Neutrophil (primary cell): ENCODE data around the gene YWHAQ.

Experiments
- H3K27ac ChIP-seq: fragments of 200-600 bp; sonication (generic); 2 replicates; pipeline ENCODE4 v1.5.1; 2016; ENCODE audit warnings: mild to moderate bottlenecking, moderate library complexity
- H3K27me3 ChIP-seq: fragments of 200-600 bp; sonication (generic); 2 replicates; pipeline ENCODE4 v1.6.0; 2016; ENCODE audit warnings: mild to moderate bottlenecking
- H3K36me3 ChIP-seq: fragments of 200-600 bp; sonication (generic); 2 replicates; pipeline ENCODE4 v1.5.1; 2017
- H3K4me1 ChIP-seq, 2 experiments: fragments of 200-600 bp in 1 of 2; sonication (generic) in 1 of 2; 1 replicate in 1 of 2; 2 replicates in 1 of 2; pipeline versions ENCODE4 v1.5.1 to v1.6.1; 2013 to 2016; ENCODE audit warnings: low read depth in 1 of 2, low read length in 1 of 2, mild to moderate bottlenecking in 1 of 2, moderate library complexity in 1 of 2; ENCODE audit not compliant: control insufficient read depth in 1 of 2, insufficient read depth in 1 of 2
- H3K4me3 ChIP-seq, 2 experiments: fragments of 200-600 bp in 1 of 2; sonication (generic) in 1 of 2; 1 replicate in 1 of 2; 2 replicates in 1 of 2; pipeline ENCODE4 v1.5.1; 2013 to 2016; ENCODE audit warnings: low read depth in 1 of 2, low read length in 1 of 2, mild to moderate bottlenecking in 1 of 2, moderate library complexity in 1 of 2
- H3K9me3 ChIP-seq: fragments of 200-600 bp; sonication (generic); 2 replicates; pipeline ENCODE4 v1.5.1; 2016
- TF ChIP-seq, protein P1 (sequence below): fragments of 200-600 bp; sonication (generic); IDR thresholded peaks from 2 replicates; pipeline ENCODE4 v1.5.1; 2016; ENCODE audit warnings: antibody characterized with exemption

Gene YWHAQ

DNA sequence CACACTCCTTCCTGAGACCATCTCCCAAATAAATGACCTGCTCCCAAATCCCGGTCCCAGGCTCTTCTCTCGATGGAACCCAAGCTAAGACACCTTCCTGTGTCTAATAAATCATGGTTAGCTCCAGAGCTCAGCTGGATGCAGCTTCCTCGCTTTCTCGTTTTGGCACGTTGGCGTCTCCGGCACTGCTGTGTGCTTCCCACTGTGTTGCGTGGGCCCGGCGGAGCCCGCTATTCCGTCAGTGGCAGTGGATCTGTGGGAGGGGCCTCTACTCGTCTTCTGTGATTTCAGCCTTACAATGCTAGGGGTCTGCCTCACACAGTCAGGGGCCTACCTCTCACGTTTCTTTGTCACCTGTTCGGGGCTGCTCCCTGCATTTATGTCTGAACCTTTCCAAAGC, 29.4 kb upstream of the YWHAQ start:
- Histone ChIP-seq H3K27me3 (peaks cover 7% of the 10 kb centered on the region), H3K36me3 (no peaks in the 10 kb centered on the region), H3K9me3 (no peaks in the 10 kb centered on the region), H3K27ac (no peak overlapping the region), H3K4me3 (no peak overlapping the region), H3K4me1 (no peaks in the 10 kb centered on the region)
- TF ChIP-seq, protein P1, sequence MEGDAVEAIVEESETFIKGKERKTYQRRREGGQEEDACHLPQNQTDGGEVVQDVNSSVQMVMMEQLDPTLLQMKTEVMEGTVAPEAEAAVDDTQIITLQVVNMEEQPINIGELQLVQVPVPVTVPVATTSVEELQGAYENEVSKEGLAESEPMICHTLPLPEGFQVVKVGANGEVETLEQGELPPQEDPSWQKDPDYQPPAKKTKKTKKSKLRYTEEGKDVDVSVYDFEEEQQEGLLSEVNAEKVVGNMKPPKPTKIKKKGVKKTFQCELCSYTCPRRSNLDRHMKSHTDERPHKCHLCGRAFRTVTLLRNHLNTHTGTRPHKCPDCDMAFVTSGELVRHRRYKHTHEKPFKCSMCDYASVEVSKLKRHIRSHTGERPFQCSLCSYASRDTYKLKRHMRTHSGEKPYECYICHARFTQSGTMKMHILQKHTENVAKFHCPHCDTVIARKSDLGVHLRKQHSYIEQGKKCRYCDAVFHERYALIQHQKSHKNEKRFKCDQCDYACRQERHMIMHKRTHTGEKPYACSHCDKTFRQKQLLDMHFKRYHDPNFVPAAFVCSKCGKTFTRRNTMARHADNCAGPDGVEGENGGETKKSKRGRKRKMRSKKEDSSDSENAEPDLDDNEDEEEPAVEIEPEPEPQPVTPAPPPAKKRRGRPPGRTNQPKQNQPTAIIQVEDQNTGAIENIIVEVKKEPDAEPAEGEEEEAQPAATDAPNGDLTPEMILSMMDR = no peak

DNA sequence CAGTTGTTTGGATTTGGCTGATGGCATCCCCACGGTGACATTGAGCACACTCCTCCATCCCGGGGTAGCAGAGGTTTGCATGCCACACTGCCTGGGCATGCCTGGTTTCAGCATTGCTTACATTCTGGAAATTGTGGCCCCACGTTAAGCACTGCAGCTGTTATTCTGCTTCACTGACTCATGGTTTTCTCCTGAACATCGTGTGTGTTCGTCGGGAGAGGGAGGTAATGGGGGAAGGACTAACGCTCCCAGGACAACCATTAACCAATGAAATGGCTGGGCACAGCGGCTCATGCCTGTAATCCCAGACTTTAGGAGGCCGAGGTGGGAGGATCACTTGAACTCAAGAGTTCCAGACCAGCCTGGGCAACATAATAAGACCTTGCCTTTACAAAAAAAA, 28.2 kb upstream of the YWHAQ start:
- H3K4me1 ChIP-seq = no peaks in the 10 kb centered on the region
- no peak overlapping the region for H3K27ac ChIP-seq
- H3K9me3 ChIP-seq = no peaks in the 10 kb centered on the region
- H3K4me3 ChIP-seq = no peak overlapping the region
- H3K27me3 ChIP-seq = peaks cover 5% of the 10 kb centered on the region
- TF ChIP-seq, protein P1 = no peak
- H3K36me3 ChIP-seq = no peaks in the 10 kb centered on the region

DNA sequence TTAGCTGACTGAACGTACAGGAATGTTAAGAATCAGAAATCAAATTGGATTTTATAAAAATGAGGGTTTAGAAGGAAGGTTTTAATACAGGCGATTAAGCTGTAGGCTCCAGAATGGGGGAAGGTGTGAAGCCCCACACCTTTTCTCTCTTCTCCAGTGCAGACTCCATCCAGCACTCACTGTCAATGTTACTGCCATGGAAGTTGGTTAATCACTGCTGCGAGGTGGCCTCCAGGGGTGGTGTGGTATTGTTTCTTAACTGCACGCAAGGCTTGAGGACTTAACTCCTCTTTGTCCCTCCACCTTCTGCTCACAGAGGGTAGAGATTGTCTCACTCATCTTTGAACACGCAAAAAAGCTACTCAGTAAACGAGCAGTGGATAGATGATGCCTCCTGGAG, 26.9 kb upstream of the YWHAQ start:
- TF ChIP-seq, protein P1 = no peak
- H3K36me3 ChIP-seq = no peaks in the 10 kb centered on the region
- H3K27me3 ChIP-seq = peaks cover 4% of the 10 kb centered on the region
- no peak overlapping the region for H3K27ac ChIP-seq
- no peaks in the 10 kb centered on the region for H3K9me3 ChIP-seq
- H3K4me1 ChIP-seq = no peaks in the 10 kb centered on the region
- H3K4me3 ChIP-seq = no peak overlapping the region

DNA sequence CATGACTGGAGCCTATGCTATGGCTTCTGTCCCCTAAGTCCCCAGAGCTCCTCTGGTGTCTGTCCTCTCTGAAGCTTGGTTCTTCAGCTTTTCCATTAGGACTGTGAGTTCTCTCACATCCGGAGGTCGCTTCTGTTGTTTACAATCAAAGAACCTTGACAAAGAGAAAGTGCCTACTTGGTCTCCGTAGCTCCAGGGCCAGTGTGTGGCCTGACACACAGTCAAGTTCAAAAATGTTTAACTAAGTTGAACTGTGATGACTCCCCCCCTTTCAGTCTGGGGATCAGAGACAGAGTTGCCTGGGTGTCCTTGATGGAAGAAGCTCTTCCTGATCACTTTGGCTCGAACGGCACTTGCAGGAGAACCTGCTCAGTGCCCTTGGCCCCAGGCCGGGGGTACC, 26.3 kb upstream of the YWHAQ start:
- H3K27me3 ChIP-seq = peaks cover 4% of the 10 kb centered on the region
- no peaks in the 10 kb centered on the region for H3K4me1 ChIP-seq
- H3K9me3 ChIP-seq = no peaks in the 10 kb centered on the region
- H3K36me3 ChIP-seq = no peaks in the 10 kb centered on the region
- no peak overlapping the region for H3K4me3 ChIP-seq
- TF ChIP-seq, protein P1 = no peak
- no peak overlapping the region for H3K27ac ChIP-seq

DNA sequence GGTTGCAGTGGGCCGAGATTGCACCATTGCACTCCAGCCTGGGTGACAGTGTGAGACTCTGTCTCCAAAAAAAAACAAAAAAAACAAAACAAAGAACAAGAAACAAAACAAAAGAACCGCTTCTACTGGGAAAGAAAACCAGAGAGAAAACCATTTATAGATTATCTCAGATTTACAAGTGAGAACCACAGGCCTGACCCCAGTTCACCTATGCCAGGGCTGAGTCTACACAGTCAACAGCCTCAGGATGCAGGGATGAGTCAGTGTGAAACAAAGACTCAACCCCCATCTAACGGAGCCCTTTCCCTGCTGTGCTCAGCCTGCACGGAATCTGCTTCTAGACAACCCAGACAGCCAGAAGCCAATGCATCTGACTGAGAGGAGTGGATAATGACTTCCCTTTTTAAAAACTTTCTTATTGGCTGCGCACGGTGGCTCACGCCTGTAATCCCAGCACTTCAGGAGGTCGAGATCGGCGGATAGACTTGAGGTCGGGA, 25.5 kb upstream of the YWHAQ start:
- H3K4me1 ChIP-seq = no peaks in the 10 kb centered on the region
- no peak overlapping the region for H3K4me3 ChIP-seq
- H3K36me3 ChIP-seq = no peaks in the 10 kb centered on the region
- peaks cover 4% of the 10 kb centered on the region for H3K27me3 ChIP-seq
- TF ChIP-seq, protein P1 = no peak
- no peak overlapping the region for H3K27ac ChIP-seq
- no peaks in the 10 kb centered on the region for H3K9me3 ChIP-seq
